Measurements from ENCODE around the gene NR2F2.

DNA sequence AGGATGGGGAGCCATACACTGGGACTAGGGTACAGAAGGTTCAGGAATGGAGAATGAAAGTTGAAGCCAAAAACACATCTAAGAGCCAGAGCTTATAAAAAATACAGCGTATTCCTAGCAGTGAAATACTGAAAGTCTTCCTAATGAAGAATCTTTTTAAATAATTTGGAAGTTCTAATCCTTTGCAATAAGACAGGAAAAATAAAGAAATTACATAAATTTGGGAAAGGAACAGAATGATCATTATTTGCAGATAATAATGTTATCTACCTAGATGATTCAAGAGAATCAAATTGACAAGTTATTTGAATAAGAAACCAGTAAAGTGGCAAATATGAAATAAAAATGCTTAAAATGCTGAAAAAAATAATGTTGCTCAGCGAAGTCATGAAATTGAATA is 32.3 kb upstream of the NR2F2 start:
- TF ChIP-seq, protein P1, sequence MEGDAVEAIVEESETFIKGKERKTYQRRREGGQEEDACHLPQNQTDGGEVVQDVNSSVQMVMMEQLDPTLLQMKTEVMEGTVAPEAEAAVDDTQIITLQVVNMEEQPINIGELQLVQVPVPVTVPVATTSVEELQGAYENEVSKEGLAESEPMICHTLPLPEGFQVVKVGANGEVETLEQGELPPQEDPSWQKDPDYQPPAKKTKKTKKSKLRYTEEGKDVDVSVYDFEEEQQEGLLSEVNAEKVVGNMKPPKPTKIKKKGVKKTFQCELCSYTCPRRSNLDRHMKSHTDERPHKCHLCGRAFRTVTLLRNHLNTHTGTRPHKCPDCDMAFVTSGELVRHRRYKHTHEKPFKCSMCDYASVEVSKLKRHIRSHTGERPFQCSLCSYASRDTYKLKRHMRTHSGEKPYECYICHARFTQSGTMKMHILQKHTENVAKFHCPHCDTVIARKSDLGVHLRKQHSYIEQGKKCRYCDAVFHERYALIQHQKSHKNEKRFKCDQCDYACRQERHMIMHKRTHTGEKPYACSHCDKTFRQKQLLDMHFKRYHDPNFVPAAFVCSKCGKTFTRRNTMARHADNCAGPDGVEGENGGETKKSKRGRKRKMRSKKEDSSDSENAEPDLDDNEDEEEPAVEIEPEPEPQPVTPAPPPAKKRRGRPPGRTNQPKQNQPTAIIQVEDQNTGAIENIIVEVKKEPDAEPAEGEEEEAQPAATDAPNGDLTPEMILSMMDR (IDR thresholded peaks at IDR 0.05) = no peak
- no peak for TF ChIP-seq POLR2A (IDR thresholded peaks at IDR 0.05)
